B cell (primary cell): Measurements from ENCODE around the gene LDHB. TPM values are rescaled to one million over a fixed set of nuclear protein-coding genes. Genes with fewer than 3 reads are reported as not detected.

Source experiments
- ATAC-seq: fragments of 200-7000 bp; cut with Tn5 transposase; one replicate; pipeline ENCODE4 v1.10.0; 2021; ENCODE audit warnings: low read depth, mild to moderate bottlenecking, moderate number of reproducible peaks, moderate library complexity
- CTCF ChIA-PET: fragments of 350-600 bp; sonication (Branson Sonifier 250); formaldehyde crosslinking; loops from one replicate; lab custom pipeline; 2021; ENCODE audit warnings: antibody characterized with exemption, inconsistent platforms; lab: Charles Lee
- POLR2A ChIA-PET: fragments of 350-600 bp; sonication (Branson Sonifier 250); formaldehyde crosslinking; loops from one replicate; lab custom pipeline; 2021; ENCODE audit warnings: antibody characterized with exemption; lab: Charles Lee
- DNase-seq: peaks from one replicate; pipeline ENCODE4 v3.0.0; 2013
- H2AFZ ChIP-seq: 2 replicates; pipeline ENCODE4 v1.6.1; 2012; ENCODE audit warnings: mild to moderate bottlenecking, low read depth, low read length; ENCODE audit not compliant: insufficient read depth, poor library complexity, severe bottlenecking
- H3K27ac ChIP-seq, 2 donors: 1 replicate in 1 of 2; 2 replicates in 1 of 2; pipeline ENCODE4 v1.5.1; 2012 to 2013; ENCODE audit warnings: low read length in 2 of 2, mild to moderate bottlenecking in 2 of 2, moderate library complexity in 1 of 2
- H3K27me3 ChIP-seq, 4 experiments: fragments of 200-600 bp in 1 of 4; sonication (generic) in 1 of 4; replicated peaks in 1 of 4; 1 replicate in 2 of 4; 2 replicates in 2 of 4; pipeline versions ENCODE4 v1.6.1 to v1.7.0; 2013 to 2016; ENCODE audit warnings: low read length in 3 of 4, mild to moderate bottlenecking in 2 of 4, mixed read lengths in 1 of 4, moderate library complexity in 1 of 4; ENCODE audit not compliant: insufficient read depth in 4 of 4, control insufficient read depth in 3 of 4; ENCODE audit errors: control extremely low read depth in 1 of 4
- H3K36me3 ChIP-seq, 2 experiments: replicated peaks in 1 of 2; 1 replicate in 1 of 2; 2 replicates in 1 of 2; pipeline versions ENCODE4 v1.6.1 to v1.7.1; 2013; ENCODE audit warnings: low read length in 1 of 2; ENCODE audit not compliant: insufficient read depth in 2 of 2, control insufficient read depth in 1 of 2; ENCODE audit errors: control extremely low read depth in 1 of 2, extremely low read depth in 1 of 2
- H3K4me1 ChIP-seq, 2 donors: fragments of 200-600 bp in 1 of 2; sonication (generic) in 1 of 2; 1 replicate in 1 of 2; 2 replicates in 1 of 2; pipeline versions ENCODE4 v1.5.1 to v1.6.1; 2013 to 2017; ENCODE audit warnings: low read length in 2 of 2; ENCODE audit not compliant: control insufficient read depth in 2 of 2, insufficient read depth in 2 of 2
- H3K4me2 ChIP-seq: replicated peaks from 2 replicates; pipeline ENCODE3; 2012; ENCODE audit warnings: mild to moderate bottlenecking, low read depth, low read length; ENCODE audit not compliant: poor library complexity, severe bottlenecking
- H3K4me3 ChIP-seq, 5 experiments: fragments of 200-600 bp in 1 of 5; sonication (generic) in 1 of 5; 1 replicate in 3 of 5; 2 replicates in 2 of 5; pipeline versions ENCODE4 v1.5.1 to v1.7.0; 2011 to 2016; ENCODE audit warnings: low read length in 4 of 5, mild to moderate bottlenecking in 4 of 5, low read depth in 2 of 5, control low read depth in 1 of 5, moderate library complexity in 1 of 5; ENCODE audit not compliant: insufficient read depth in 1 of 5; ENCODE audit errors: control extremely low read depth in 1 of 5, extremely low read depth in 1 of 5
- H3K79me2 ChIP-seq: fragments of 200-600 bp; sonication (generic); one replicate; pipeline ENCODE4 v1.6.0; 2016; ENCODE audit warnings: low read length; ENCODE audit not compliant: control insufficient read depth, insufficient read depth
- H3K9ac ChIP-seq: fragments of 200-600 bp; sonication (generic); 2 replicates; pipeline ENCODE4 v1.6.1; 2017; ENCODE audit warnings: mild to moderate bottlenecking, low read length, moderate library complexity
- H3K9me3 ChIP-seq, 3 donors: one replicate each; pipeline versions ENCODE4 v1.6.1 to v1.7.1; 2013; ENCODE audit warnings: low read length in 2 of 3; ENCODE audit not compliant: control insufficient read depth in 2 of 3, insufficient read depth in 1 of 3; ENCODE audit errors: control extremely low read depth in 1 of 3
- H4K20me1 ChIP-seq: 2 replicates; pipeline ENCODE4 v1.6.0; 2012; ENCODE audit warnings: mild to moderate bottlenecking, low read length; ENCODE audit not compliant: insufficient read depth, control insufficient read depth, poor library complexity, severe bottlenecking
- H3K27ac Mint-ChIP-seq: one replicate; pipeline ENCODE4 v1.8.0; 2021; ENCODE audit warnings: mixed read lengths
- H3K27me3 Mint-ChIP-seq: one replicate; pipeline ENCODE4 v1.8.0; 2021; ENCODE audit warnings: mixed read lengths
- H3K4me1 Mint-ChIP-seq: one replicate; pipeline ENCODE4 v1.8.0; 2021; ENCODE audit warnings: mixed read lengths
- H3K4me3 Mint-ChIP-seq: one replicate; pipeline ENCODE4 v1.8.0; 2021; ENCODE audit warnings: mixed read lengths
- H3K9me3 Mint-ChIP-seq: one replicate; pipeline ENCODE4 v1.8.0; 2022; ENCODE audit warnings: mixed read lengths; ENCODE audit not compliant: insufficient read depth
- EZH2 ChIP-seq: IDR thresholded peaks from 2 replicates; pipeline ENCODE4 v1.6.1; 2012; ENCODE audit warnings: borderline replicate concordance, low read depth, mild to moderate bottlenecking, moderate library complexity, low read length; ENCODE audit not compliant: insufficient read depth, poor library complexity, severe bottlenecking
- WGBS: methylation state at CpG from one replicate; pipeline ENCODE4 v1.1.5; 2013; ENCODE audit warnings: missing lambda C conversion rate; ENCODE audit not compliant: insufficient coverage; 5-methylcytosine and 5-hydroxymethylcytosine counted together
- intact Hi-C: fragments of 100-400 bp; cut with micrococcal nuclease; formaldehyde crosslinking; loops from one replicate; pipeline ENCODE4 v1.10.0; 2022
- polyA plus RNA-seq: library from polyadenylated mRNA; depleted of rRNA; stranded (reverse); fragments of >200 nt; gene quantifications from 2 replicates; pipeline ENCODE4 v1.2.3, GENCODE V29; 2012
- total RNA-seq, 2 donors: library from RNA; stranded (reverse); fragments of 120-200 nt in 1 of 2; gene quantifications; 1 replicate in 1 of 2; 2 replicates in 1 of 2; pipeline versions ENCODE4 v1.2.3 to v1.2.4, GENCODE V29; 2013 to 2022
- TF ChIP-seq, protein P1 (sequence below): fragments of 200-600 bp; IDR thresholded peaks from one replicate; pipeline ENCODE4 v1.8.0; 2022; ENCODE audit warnings: antibody characterized with exemption, mild to moderate bottlenecking

Gene LDHB
- total and polyA plus RNA-seq, 2 donors (not counting 1 experiment from before 2014, with no cell fraction given): 63.2 to 161 TPM

DNA sequence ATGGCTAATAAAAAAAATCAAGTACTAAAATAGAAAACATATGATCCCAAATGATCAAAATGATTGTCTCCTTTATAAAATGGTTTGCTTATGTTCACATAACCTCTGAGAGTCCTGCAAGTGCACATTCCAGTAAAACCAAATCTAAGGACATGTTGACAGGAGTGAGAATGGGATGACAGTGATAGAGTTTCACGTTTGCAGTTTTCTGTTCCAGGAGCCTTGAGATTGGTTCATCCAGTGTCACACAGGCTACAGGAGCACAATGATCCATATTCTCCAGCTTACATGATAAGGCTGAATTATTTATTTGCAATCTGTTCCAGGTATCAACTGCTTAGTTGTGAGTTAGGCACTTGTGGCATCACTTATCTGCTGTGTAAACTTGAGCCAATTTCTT lies 51.5 kb downstream of the LDHB start:
- Histone ChIP-seq H3K9ac (no peak overlapping the region), H3K4me3 (no peak overlapping the region), H3K9me3 (no peaks in the 10 kb centered on the region), H3K27me3 (peaks cover 0 to 2% (median 0%) of the 10 kb centered on the region in 4 experiments), H3K4me2 (no peak overlapping the region), H3K27ac (no peak overlapping the region), H4K20me1 (no peaks in the 10 kb centered on the region), H3K4me1 (no peaks in the 10 kb centered on the region), H3K79me2 (no peaks in the 10 kb centered on the region), H3K36me3 (no peaks in the 10 kb centered on the region), H2AFZ (no peak overlapping the region)
- ATAC-seq (no peak), DNase-seq (no peak)
- no peak overlapping the region for H3K27ac Mint-ChIP-seq
- WGBS: no CpG with 5 or more reads among the region's 1 CpG
- TF ChIP-seq, protein P1, sequence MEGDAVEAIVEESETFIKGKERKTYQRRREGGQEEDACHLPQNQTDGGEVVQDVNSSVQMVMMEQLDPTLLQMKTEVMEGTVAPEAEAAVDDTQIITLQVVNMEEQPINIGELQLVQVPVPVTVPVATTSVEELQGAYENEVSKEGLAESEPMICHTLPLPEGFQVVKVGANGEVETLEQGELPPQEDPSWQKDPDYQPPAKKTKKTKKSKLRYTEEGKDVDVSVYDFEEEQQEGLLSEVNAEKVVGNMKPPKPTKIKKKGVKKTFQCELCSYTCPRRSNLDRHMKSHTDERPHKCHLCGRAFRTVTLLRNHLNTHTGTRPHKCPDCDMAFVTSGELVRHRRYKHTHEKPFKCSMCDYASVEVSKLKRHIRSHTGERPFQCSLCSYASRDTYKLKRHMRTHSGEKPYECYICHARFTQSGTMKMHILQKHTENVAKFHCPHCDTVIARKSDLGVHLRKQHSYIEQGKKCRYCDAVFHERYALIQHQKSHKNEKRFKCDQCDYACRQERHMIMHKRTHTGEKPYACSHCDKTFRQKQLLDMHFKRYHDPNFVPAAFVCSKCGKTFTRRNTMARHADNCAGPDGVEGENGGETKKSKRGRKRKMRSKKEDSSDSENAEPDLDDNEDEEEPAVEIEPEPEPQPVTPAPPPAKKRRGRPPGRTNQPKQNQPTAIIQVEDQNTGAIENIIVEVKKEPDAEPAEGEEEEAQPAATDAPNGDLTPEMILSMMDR: no peak
- TF ChIP-seq EZH2: no peak
- ChIA-PET CTCF (interaction anchor here (1.4 kb wide), 1 partner anchor 74 kb away, joined by 5 read pairs; no protein-coding TSS in a partner anchor), POLR2A (no interaction called here)
- no peaks in the 10 kb centered on the region for H3K27me3 Mint-ChIP-seq
- intact Hi-C loops: loop anchor here (2.0 kb wide), 1 partner anchor 75 kb away; no protein-coding TSS in a partner anchor
- no peaks in the 10 kb centered on the region for H3K9me3 Mint-ChIP-seq
- H3K4me3 Mint-ChIP-seq: no peak overlapping the region
- no peaks in the 10 kb centered on the region for H3K4me1 Mint-ChIP-seq

GRCh38 chr12:21604245-21605101 lies 53.2 kb downstream of the LDHB start, which contains the start of gene GYS2:
GYS2 (minus strand) TSS chr12:21604847; CDS start chr12:21604592, 255 bp downstream.
- H3K9me3 ChIP-seq: no peaks in the 10 kb centered on the region
- no peak within 1 kb of the TSS for H3K4me3 Mint-ChIP-seq
- peaks cover under 1% of the 10 kb centered on the region in 2 donors for H3K4me1 ChIP-seq
- H4K20me1 ChIP-seq: no peaks in the 10 kb centered on the region
- WGBS: 100% methylated on average over 1 of the region's 7 CpGs
- H3K27ac ChIP-seq: no peak within 1 kb of the TSS
- POLR2A ChIA-PET: no interaction called here
- H3K9ac ChIP-seq: no peak within 1 kb of the TSS
- H3K4me3 ChIP-seq: no peak within 1 kb of the TSS
- H2AFZ ChIP-seq: no peak within 1 kb of the TSS
- H3K4me2 ChIP-seq: no peak within 1 kb of the TSS
- H3K36me3 ChIP-seq: no peaks in the 10 kb centered on the region
- H3K27ac Mint-ChIP-seq: no peak within 1 kb of the TSS
- DNase-seq: no peak
- intact Hi-C loops: no loop called here
- peaks cover 0 to 2% (median 0%) of the 10 kb centered on the region in 4 experiments for H3K27me3 ChIP-seq
- no peaks in the 10 kb centered on the region for H3K79me2 ChIP-seq
- peaks cover 5% of the 10 kb centered on the region for H3K4me1 Mint-ChIP-seq
- no peak for ATAC-seq
- no peak for TF ChIP-seq EZH2
- TF ChIP-seq, protein P1: no peak
- H3K27me3 Mint-ChIP-seq: no peaks in the 10 kb centered on the region
- CTCF ChIA-PET: interaction anchor here (1.4 kb wide), 1 partner anchor 76 kb away, joined by 5 read pairs; no protein-coding TSS in a partner anchor
- H3K9me3 Mint-ChIP-seq: no peaks in the 10 kb centered on the region
